B cell (primary cell): ENCODE results near the gene CENPX. TPM values are rescaled to one million over a fixed set of nuclear protein-coding genes. Genes with fewer than 3 reads are reported as not detected.

Experiments
- ATAC-seq: fragments of 200-7000 bp; cut with Tn5 transposase; one replicate; pipeline ENCODE4 v1.10.0; 2021; ENCODE audit warnings: low read depth, mild to moderate bottlenecking, moderate number of reproducible peaks, moderate library complexity
- CTCF ChIA-PET: fragments of 350-600 bp; sonication (Branson Sonifier 250); formaldehyde crosslinking; loops from one replicate; lab custom pipeline; 2021; ENCODE audit warnings: antibody characterized with exemption, inconsistent platforms; lab: Charles Lee
- POLR2A ChIA-PET: fragments of 350-600 bp; sonication (Branson Sonifier 250); formaldehyde crosslinking; loops from one replicate; lab custom pipeline; 2021; ENCODE audit warnings: antibody characterized with exemption; lab: Charles Lee
- DNase-seq: peaks from one replicate; pipeline ENCODE4 v3.0.0; 2013
- H2AFZ ChIP-seq: 2 replicates; pipeline ENCODE4 v1.6.1; 2012; ENCODE audit warnings: mild to moderate bottlenecking, low read depth, low read length; ENCODE audit not compliant: insufficient read depth, poor library complexity, severe bottlenecking
- H3K27ac ChIP-seq, 2 donors: 1 replicate in 1 of 2; 2 replicates in 1 of 2; pipeline ENCODE4 v1.5.1; 2012 to 2013; ENCODE audit warnings: low read length in 2 of 2, mild to moderate bottlenecking in 2 of 2, moderate library complexity in 1 of 2
- H3K27me3 ChIP-seq, 4 experiments: fragments of 200-600 bp in 1 of 4; sonication (generic) in 1 of 4; replicated peaks in 1 of 4; 1 replicate in 2 of 4; 2 replicates in 2 of 4; pipeline versions ENCODE4 v1.6.1 to v1.7.0; 2013 to 2016; ENCODE audit warnings: low read length in 3 of 4, mild to moderate bottlenecking in 2 of 4, mixed read lengths in 1 of 4, moderate library complexity in 1 of 4; ENCODE audit not compliant: insufficient read depth in 4 of 4, control insufficient read depth in 3 of 4; ENCODE audit errors: control extremely low read depth in 1 of 4
- H3K36me3 ChIP-seq, 2 experiments: replicated peaks in 1 of 2; 1 replicate in 1 of 2; 2 replicates in 1 of 2; pipeline versions ENCODE4 v1.6.1 to v1.7.1; 2013; ENCODE audit warnings: low read length in 1 of 2; ENCODE audit not compliant: insufficient read depth in 2 of 2, control insufficient read depth in 1 of 2; ENCODE audit errors: control extremely low read depth in 1 of 2, extremely low read depth in 1 of 2
- H3K4me1 ChIP-seq, 2 donors: fragments of 200-600 bp in 1 of 2; sonication (generic) in 1 of 2; 1 replicate in 1 of 2; 2 replicates in 1 of 2; pipeline versions ENCODE4 v1.5.1 to v1.6.1; 2013 to 2017; ENCODE audit warnings: low read length in 2 of 2; ENCODE audit not compliant: control insufficient read depth in 2 of 2, insufficient read depth in 2 of 2
- H3K4me2 ChIP-seq: replicated peaks from 2 replicates; pipeline ENCODE3; 2012; ENCODE audit warnings: mild to moderate bottlenecking, low read depth, low read length; ENCODE audit not compliant: poor library complexity, severe bottlenecking
- H3K4me3 ChIP-seq, 5 experiments: fragments of 200-600 bp in 1 of 5; sonication (generic) in 1 of 5; 1 replicate in 3 of 5; 2 replicates in 2 of 5; pipeline versions ENCODE4 v1.5.1 to v1.7.0; 2011 to 2016; ENCODE audit warnings: low read length in 4 of 5, mild to moderate bottlenecking in 4 of 5, low read depth in 2 of 5, control low read depth in 1 of 5, moderate library complexity in 1 of 5; ENCODE audit not compliant: insufficient read depth in 1 of 5; ENCODE audit errors: control extremely low read depth in 1 of 5, extremely low read depth in 1 of 5
- H3K79me2 ChIP-seq: fragments of 200-600 bp; sonication (generic); one replicate; pipeline ENCODE4 v1.6.0; 2016; ENCODE audit warnings: low read length; ENCODE audit not compliant: control insufficient read depth, insufficient read depth
- H3K9ac ChIP-seq: fragments of 200-600 bp; sonication (generic); 2 replicates; pipeline ENCODE4 v1.6.1; 2017; ENCODE audit warnings: mild to moderate bottlenecking, low read length, moderate library complexity
- H3K9me3 ChIP-seq, 3 donors: one replicate each; pipeline versions ENCODE4 v1.6.1 to v1.7.1; 2013; ENCODE audit warnings: low read length in 2 of 3; ENCODE audit not compliant: control insufficient read depth in 2 of 3, insufficient read depth in 1 of 3; ENCODE audit errors: control extremely low read depth in 1 of 3
- H4K20me1 ChIP-seq: 2 replicates; pipeline ENCODE4 v1.6.0; 2012; ENCODE audit warnings: mild to moderate bottlenecking, low read length; ENCODE audit not compliant: insufficient read depth, control insufficient read depth, poor library complexity, severe bottlenecking
- H3K27ac Mint-ChIP-seq: one replicate; pipeline ENCODE4 v1.8.0; 2021; ENCODE audit warnings: mixed read lengths
- H3K27me3 Mint-ChIP-seq: one replicate; pipeline ENCODE4 v1.8.0; 2021; ENCODE audit warnings: mixed read lengths
- H3K4me1 Mint-ChIP-seq: one replicate; pipeline ENCODE4 v1.8.0; 2021; ENCODE audit warnings: mixed read lengths
- H3K4me3 Mint-ChIP-seq: one replicate; pipeline ENCODE4 v1.8.0; 2021; ENCODE audit warnings: mixed read lengths
- H3K9me3 Mint-ChIP-seq: one replicate; pipeline ENCODE4 v1.8.0; 2022; ENCODE audit warnings: mixed read lengths; ENCODE audit not compliant: insufficient read depth
- EZH2 ChIP-seq: IDR thresholded peaks from 2 replicates; pipeline ENCODE4 v1.6.1; 2012; ENCODE audit warnings: borderline replicate concordance, low read depth, mild to moderate bottlenecking, moderate library complexity, low read length; ENCODE audit not compliant: insufficient read depth, poor library complexity, severe bottlenecking
- WGBS: methylation state at CpG from one replicate; pipeline ENCODE4 v1.1.5; 2013; ENCODE audit warnings: missing lambda C conversion rate; ENCODE audit not compliant: insufficient coverage; 5-methylcytosine and 5-hydroxymethylcytosine counted together
- intact Hi-C: fragments of 100-400 bp; cut with micrococcal nuclease; formaldehyde crosslinking; loops from one replicate; pipeline ENCODE4 v1.10.0; 2022
- polyA plus RNA-seq: library from polyadenylated mRNA; depleted of rRNA; stranded (reverse); fragments of >200 nt; gene quantifications from 2 replicates; pipeline ENCODE4 v1.2.3, GENCODE V29; 2012
- total RNA-seq, 2 donors: library from RNA; stranded (reverse); fragments of 120-200 nt in 1 of 2; gene quantifications; 1 replicate in 1 of 2; 2 replicates in 1 of 2; pipeline versions ENCODE4 v1.2.3 to v1.2.4, GENCODE V29; 2013 to 2022
- TF ChIP-seq, protein P1 (sequence below): fragments of 200-600 bp; IDR thresholded peaks from one replicate; pipeline ENCODE4 v1.8.0; 2022; ENCODE audit warnings: antibody characterized with exemption, mild to moderate bottlenecking

The CENPX gene
- total and polyA plus RNA-seq, 2 donors (not counting 1 experiment from before 2014, with no cell fraction given): 37.0 to 40.1 TPM

DNA sequence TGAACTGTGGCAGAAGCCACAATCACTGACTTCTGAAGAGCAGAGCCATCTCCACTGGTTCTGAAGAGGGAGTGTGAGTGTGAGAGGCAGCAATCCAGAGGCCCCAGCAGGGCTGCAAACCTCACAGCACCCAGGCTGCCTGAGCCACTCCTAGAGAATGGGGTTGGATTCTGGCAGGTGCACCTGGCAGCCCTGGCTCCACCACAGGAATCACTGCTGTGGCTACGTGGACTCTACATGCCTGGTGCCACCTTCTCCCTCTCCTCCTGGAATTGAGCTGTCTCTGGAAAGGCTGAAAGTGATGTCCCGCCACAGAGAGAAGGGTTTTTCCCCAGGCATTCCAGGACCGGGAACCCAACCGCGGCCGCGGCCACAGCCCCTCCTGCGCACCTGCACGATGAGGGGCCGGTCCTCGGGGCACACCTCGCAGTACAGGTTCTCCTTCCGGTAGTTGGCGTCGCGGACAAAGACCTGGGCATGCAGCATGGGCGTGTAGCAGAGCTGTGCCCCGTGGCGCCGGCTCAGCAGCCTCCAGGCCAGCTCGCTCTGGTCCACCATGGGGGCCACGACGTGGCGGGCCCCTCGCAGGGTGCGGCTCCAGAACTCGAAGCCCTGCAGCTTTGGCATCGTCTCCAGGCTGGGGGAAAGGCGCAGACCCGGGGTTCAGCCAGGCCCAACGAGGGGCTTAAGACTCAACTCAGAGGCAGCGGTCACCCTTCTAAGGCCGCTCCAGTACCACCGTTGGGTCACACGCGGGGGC is 41.9 kb upstream of the CENPX start:
- TF ChIP-seq EZH2: no peak
- TF ChIP-seq, protein P1, sequence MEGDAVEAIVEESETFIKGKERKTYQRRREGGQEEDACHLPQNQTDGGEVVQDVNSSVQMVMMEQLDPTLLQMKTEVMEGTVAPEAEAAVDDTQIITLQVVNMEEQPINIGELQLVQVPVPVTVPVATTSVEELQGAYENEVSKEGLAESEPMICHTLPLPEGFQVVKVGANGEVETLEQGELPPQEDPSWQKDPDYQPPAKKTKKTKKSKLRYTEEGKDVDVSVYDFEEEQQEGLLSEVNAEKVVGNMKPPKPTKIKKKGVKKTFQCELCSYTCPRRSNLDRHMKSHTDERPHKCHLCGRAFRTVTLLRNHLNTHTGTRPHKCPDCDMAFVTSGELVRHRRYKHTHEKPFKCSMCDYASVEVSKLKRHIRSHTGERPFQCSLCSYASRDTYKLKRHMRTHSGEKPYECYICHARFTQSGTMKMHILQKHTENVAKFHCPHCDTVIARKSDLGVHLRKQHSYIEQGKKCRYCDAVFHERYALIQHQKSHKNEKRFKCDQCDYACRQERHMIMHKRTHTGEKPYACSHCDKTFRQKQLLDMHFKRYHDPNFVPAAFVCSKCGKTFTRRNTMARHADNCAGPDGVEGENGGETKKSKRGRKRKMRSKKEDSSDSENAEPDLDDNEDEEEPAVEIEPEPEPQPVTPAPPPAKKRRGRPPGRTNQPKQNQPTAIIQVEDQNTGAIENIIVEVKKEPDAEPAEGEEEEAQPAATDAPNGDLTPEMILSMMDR: no peak
- peaks cover 8% of the 10 kb centered on the region for H4K20me1 ChIP-seq
- H3K4me2 ChIP-seq: peak overlapping the region; percentile 85
- Mint-ChIP-seq H3K27me3 (no peaks in the 10 kb centered on the region), H3K4me1 (peaks cover 15% of the 10 kb centered on the region), H3K9me3 (no peaks in the 10 kb centered on the region), H3K27ac (peak overlapping the region; percentile 53), H3K4me3 (peak overlapping the region; percentile 69)
- H3K27me3 ChIP-seq: no peaks in the 10 kb centered on the region
- POLR2A ChIA-PET: interaction anchor here (0.6 to 1.3 kb wide), 3 partner anchors 11 to 85 kb away, joined by 3 to 4 read pairs (median 4); partner anchors contain the start of gene DCXR
- no peak for ATAC-seq
- H3K9me3 ChIP-seq: no peaks in the 10 kb centered on the region
- H2AFZ ChIP-seq: peak overlapping the region; percentile 100
- H3K79me2 ChIP-seq: peaks cover 12% of the 10 kb centered on the region
- WGBS: 55% methylated on average over 36 of the region's 36 CpGs
- CTCF ChIA-PET: interaction anchor here (1.1 to 1.3 kb wide), 2 partner anchors 27 to 41 kb away, joined by 3 to 4 read pairs; partner anchors contain the start of gene DCXR
- peak overlapping the region in 1 of 2 donors; percentile 73 for H3K27ac ChIP-seq
- H3K36me3 ChIP-seq: peaks cover 0 to 20% of the 10 kb centered on the region in 2 experiments
- peak overlapping the region; percentile 18 to 76 (median 64) for H3K4me3 ChIP-seq
- peak overlapping the region; percentile 75 for H3K9ac ChIP-seq
- H3K4me1 ChIP-seq: peaks cover 16 to 26% of the 10 kb centered on the region in 2 donors
- intact Hi-C loops: loop anchor here (1.0 kb wide), 1 partner anchor 34 kb away; the partner anchor contains the start of gene FASN
- DNase-seq: no peak
